T-helper 1 cell treated with Interleukin-12 subunit alpha and Interleukin-12 subunit beta and Interleukin-4 antibody, amounts not matched to agents 30 ng/mL and 1 ng/mL, for 36 hours (primary cell): ENCODE results near the gene RASL11B. TPM values are rescaled to one million over a fixed set of nuclear protein-coding genes. Genes with fewer than 3 reads are reported as not detected.
"Not testable (repeated sequence)": the region's sequence is repeated elsewhere in the genome, so short reads cannot be mapped to it uniquely, and the experiment has no call there.

Experiments
- intact Hi-C: fragments of 100-400 bp; cut with micrococcal nuclease; formaldehyde crosslinking; loops from one replicate; pipeline ENCODE4 v1.15.1; 2024
- total RNA-seq: library from RNA; stranded (reverse); gene quantifications from 2 replicates; pipeline ENCODE4 v1.2.3, GENCODE V29; 2022

Gene RASL11B
- total RNA-seq: 0.17 TPM in 2 replicates

GRCh38 chr4:52861879-52862616, at the start of gene RASL11B:
Gene RASL11B (plus strand): TSS chr4:52862317. CDS start chr4:52862508, 191 bp downstream.
- intact Hi-C loops: loop anchor here (1.0 to 10.0 kb wide), 11 partner anchors 39 to 1230 kb away; partner anchors contain the start of genes CHIC2 and FIP1L1

- intact Hi-C loops: no loop called here
Measured at GRCh38 chr4:52813546-52813945, 48.6 kb upstream of the RASL11B start.

- intact Hi-C loops: loop anchor here (2.0 kb wide), 1 partner anchor 38 kb away; no protein-coding TSS in a partner anchor
Measured at GRCh38 chr4:52822583-52822971, 39.5 kb upstream of the RASL11B start.

- intact Hi-C loops: loop anchor here (2.0 kb wide), 1 partner anchor 38 kb away; no protein-coding TSS in a partner anchor
Measured at GRCh38 chr4:52822972-52823701, 39.0 kb upstream of the RASL11B start.

GRCh38 chr4:52823702-52824092, 38.4 kb upstream of the RASL11B start:
- intact Hi-C loops: loop anchor here (2.0 kb wide), 1 partner anchor 37 kb away; no protein-coding TSS in a partner anchor

- intact Hi-C loops: no loop called here
Measured at GRCh38 chr4:52824270-52824602, 37.9 kb upstream of the RASL11B start.

- intact Hi-C loops: no loop called here
Measured at GRCh38 chr4:52824603-52825459, 37.3 kb upstream of the RASL11B start.

DNA sequence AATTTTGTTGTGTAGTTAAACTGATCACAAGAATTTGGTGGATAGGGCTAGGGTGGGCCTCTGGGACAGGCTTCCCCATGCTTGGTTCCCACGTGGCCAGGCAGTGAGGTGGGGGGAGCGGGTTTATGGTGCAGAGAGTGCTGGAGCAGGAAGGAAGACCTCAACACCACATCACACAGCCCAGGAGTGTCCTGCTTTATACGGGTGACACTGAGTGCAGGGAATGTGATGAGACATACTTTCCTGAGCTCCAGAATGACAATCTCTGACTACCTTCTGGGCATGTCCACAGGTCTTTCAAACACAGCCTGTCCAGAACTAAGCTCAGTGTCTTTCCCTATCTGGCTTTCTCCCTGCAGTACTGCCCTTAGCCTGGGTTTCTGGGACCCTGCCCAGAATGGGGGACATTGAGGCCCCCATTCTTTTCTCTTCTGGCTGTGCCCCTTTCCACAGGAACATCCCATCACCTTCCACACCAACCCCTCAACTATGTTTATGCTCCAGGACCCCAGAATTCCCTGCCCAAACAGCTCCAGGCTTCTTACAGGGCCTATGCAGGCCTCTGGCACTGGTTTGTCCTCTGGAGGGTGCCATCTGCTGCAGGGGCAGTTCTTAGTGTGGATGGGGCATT, 36.5 kb upstream of the RASL11B start:
- intact Hi-C loops: no loop called here

GRCh38 chr4:52833941-52834525, 28.1 kb upstream of the RASL11B start:
- intact Hi-C loops: no loop called here

DNA sequence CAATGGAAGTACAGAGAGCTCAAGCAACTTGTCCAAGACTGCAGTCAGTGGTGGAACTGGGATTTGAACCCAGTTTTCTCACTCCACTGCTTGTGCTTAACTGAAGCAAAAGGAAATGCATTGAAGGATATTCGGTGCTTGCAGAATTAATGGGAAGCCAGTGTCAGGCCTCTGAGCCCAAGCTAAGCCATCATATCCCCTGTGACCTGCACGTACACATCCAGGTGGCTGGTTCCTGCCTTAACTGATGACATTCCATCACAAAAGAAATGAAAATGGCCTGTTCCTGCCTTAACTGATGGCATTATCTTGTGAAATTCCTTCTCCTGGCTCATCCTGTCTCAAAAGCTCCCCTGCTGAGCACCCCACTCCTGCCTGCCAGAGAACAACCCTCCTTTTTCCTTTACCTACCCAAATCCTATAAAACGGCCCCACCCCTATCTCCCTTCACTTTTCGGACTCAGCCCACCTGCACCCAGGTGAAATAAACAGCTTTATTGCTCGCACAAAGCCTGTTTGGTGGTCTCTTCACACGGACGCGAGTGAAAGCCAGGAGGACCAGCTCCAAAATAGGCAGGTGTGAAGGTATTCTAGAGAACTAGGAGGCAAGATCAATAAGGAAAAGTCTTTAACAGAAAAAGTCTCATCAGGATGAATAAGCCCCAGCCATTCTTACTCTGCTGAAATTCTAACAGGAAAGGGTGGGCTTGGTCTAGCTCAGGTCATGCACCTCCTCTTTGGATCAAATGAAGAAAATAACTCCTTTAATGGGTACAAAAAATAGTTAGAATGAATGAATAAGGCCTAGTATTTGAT, 27.3 kb upstream of the RASL11B start:
- intact Hi-C loops: not testable (repeated sequence)

DNA sequence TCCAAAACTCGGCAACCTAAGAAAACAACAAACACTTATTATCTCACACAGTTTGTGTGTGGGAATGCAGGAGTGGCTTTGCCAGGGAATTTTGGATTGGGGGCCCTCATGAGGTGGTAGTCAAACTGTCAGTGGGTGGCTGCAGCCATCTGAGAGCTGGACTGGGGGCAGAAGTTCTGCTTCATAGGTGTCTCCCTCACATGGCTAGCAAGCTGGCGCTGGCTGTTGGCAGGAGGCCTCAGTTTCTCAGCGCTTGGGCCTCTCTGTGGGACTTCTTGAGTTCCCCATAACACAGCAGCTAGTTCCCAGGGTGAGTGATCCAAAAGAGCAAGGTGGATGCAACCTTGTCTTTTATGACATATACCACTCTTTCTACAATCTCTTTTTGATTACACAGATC, 26.0 kb upstream of the RASL11B start:
- intact Hi-C loops: no loop called here

DNA sequence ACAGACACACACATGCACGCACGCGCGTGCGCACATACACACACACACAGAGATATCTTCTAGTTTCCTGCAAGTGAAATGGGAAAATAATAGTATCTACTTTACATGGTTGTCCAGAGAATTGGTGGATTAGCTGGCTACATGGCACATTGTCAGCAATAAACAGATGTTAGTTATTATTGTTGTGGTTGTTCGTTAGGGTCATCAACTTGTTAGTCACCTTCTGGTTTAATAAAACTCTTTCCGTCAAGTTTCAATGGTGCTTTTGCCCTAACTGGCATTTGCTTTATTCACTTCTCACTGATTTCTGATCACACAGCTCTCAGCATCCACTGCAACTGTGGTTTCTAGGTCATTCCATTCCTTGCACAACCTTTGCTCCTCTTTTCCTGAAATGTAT, 25.4 kb upstream of the RASL11B start:
- intact Hi-C loops: no loop called here

DNA sequence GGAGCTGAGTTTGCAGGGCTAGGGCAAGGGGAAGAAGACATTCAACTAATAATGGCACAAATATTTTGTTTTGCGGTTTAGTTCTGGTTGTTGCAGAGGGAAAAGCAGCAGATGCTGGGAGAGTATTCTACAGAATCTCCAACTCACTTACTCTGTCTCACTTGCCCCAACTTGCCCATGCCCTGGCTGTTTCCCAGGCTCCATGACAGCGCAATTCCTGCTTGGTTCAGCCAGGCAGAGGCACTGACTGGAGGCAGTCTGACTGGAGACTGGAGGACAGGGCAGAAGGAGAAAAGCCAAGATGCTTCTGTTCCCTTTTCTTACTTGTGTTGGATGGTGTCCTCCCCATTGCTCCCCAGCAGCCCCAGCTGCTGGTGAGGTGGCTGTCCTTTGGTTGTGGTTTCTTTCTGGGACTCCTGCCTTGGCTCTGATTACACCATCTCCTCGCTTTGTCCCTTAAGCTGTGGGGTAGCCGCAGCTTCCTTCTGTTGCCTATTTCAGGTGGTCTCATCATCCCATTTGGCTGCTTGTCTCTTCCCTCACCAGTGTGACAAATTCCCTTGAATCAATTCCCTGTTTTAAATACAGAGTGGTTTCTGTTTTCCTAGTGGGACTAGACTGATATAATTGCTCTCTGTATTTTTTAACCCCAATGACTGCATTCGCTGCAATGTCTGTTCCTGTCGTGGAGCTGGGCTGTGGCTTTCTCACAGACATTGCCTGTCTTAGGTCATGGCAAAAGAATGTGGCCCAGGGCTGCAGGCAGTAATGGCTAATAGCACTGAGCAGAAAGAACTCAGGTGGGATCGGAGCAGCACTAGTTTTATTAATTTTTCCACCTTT, 24.2 kb upstream of the RASL11B start:
- intact Hi-C loops: no loop called here

GRCh38 chr4:52838729-52839586, 23.2 kb upstream of the RASL11B start:
- intact Hi-C loops: no loop called here

GRCh38 chr4:52840531-52841370, 21.4 kb upstream of the RASL11B start:
- intact Hi-C loops: no loop called here

DNA sequence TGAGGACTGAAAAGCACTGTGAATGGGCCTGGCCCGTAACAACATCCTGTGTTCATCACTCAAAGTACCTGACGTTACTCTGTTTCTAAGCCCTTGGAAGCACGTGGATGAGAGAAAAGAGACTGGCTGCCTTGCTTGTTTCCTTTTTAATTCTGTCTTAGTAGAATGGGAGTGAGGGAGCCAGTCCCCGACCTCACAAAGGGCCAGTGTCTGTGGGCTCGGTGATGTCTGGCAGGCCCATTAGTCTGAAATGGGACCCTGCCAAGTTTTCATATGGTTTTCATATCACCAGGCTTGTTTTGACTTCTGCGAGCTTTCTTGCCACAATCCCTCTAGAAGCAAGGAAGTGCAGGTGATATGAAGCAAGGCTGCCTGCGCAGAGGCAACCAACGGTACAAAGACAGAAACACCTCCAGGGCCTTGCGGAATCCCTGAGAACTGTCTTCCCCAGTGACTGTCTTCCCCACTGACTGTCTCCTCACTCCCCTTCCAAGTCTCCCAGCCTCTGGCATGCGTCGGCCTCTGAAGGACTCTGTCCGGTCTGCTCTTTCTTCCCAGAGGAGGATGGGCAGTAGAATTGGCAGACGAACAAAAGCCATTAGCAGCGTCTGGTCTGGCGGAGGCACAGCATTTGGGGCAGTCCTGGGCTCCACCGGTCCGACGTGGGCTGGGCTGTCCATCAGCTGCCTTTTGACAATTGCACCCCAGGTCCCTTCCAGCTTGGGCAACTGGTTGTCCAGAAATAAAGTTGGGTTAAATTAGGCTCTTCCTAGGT, 20.2 kb upstream of the RASL11B start:
- intact Hi-C loops: no loop called here
